HTR-8/SVneo (cell line): ENCODE data around the gene CADM3.

Experiments used
- DNase-seq: peaks from one replicate; pipeline ENCODE4 v3.0.0; 2011; ENCODE audit warnings: low spot score, mixed read lengths; ENCODE audit not compliant: insufficient read length
- FAIRE-seq: peaks from 2 replicates; lab custom pipeline; 2011; peaks lifted over from hg19 to GRCh38; lab: Jason Lieb, UNC

CADM3 gene, protein sequence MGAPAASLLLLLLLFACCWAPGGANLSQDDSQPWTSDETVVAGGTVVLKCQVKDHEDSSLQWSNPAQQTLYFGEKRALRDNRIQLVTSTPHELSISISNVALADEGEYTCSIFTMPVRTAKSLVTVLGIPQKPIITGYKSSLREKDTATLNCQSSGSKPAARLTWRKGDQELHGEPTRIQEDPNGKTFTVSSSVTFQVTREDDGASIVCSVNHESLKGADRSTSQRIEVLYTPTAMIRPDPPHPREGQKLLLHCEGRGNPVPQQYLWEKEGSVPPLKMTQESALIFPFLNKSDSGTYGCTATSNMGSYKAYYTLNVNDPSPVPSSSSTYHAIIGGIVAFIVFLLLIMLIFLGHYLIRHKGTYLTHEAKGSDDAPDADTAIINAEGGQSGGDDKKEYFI

GRCh38 chr1:159171254-159171687, at the start of gene CADM3:
Gene CADM3 (plus strand): TSS chr1:159171615. CDS start chr1:159171766, 151 bp downstream.
- DNase-seq (no peak), FAIRE-seq (no peak)

DNA sequence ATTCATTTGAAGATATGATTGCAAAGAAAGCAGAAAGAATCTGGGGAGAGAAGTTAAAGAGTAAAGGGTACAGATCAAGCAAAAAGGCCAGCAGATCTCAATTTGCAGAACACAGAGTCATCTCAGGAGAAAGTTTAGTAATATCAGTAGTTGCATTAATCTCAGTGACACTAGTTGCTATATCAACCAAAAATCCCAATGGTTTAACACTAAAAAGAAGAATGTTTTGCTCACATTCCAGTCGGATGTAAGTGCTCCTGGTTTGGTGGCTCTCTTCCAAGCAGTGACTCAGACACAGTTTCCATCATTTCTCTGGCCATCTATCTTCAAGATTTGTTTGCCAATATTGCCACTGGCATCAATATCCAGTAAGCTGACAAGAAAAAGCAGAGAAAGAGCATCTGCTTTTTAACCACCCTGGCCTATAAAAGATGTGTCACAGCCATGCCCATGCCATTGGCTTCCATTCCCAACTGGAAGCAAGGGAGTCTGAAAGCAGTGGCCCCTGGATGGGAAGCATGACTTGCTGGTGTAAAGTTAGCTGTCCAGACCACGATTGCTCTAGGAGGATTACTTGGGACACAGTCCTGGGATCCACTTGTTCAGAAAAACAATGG, 49.3 kb upstream of the CADM3 start:
- DNase-seq, result peak; percentile 1
- no peak for FAIRE-seq

DNA sequence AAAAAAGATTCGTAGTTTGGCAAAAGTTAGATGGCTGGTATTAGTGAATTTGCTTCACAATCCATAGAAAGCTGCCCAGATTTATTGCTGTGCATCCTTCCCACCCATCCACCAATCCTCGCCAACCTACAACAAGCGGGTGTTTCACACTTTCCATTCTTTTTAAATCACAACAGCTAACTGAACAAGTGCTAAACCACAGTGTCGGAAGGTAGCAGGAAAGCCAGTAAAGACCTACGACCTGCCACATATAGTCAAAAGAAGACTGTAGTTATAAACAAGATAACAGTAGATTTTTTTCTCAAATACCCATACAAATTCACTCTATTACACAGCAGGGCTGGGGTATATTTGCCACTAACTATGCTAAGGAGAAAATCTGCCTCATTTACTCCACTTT, 47.8 kb upstream of the CADM3 start:
- no peak for DNase-seq
- FAIRE-seq, result no peak

DNA sequence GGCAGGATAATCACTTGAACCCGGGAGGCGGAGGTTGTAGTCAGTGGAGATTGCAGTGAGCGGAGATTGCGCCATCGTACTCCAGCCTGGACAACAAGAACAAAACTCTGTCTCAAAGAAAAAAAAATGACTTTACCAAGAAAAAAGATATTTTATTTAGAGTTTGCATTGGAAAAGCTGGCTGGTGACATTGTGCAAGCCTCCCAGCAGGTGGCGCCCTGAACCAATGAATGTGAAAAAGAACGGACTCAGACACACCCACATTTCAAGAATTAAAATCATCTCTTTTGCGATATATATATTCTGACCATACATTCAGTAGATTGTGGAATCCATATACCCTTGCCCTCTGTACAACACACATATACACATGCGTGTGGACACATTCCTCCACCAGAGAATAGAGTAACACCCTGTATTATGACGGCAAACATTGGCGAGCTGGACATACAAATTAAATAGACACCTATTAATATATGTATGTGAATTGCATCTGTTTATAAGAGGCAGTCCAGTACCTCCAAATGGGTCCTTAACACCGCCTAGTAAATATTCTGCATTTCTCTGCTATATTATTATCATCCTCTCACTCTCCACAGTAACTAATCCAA, 39.0 kb upstream of the CADM3 start:
- FAIRE-seq, result no peak
- peak; percentile 37 for DNase-seq

- no peak for DNase-seq
- no peak for FAIRE-seq
These were observed 30.9 kb upstream of the CADM3 start for GRCh38 chr1:159140474-159140873.

- FAIRE-seq (no peak), DNase-seq (peak; percentile 3)
These were observed 29.6 kb upstream of the CADM3 start for GRCh38 chr1:159141584-159142390.

GRCh38 chr1:159142391-159142663, 29.1 kb upstream of the CADM3 start:
- no peak for FAIRE-seq
- no peak for DNase-seq

DNA sequence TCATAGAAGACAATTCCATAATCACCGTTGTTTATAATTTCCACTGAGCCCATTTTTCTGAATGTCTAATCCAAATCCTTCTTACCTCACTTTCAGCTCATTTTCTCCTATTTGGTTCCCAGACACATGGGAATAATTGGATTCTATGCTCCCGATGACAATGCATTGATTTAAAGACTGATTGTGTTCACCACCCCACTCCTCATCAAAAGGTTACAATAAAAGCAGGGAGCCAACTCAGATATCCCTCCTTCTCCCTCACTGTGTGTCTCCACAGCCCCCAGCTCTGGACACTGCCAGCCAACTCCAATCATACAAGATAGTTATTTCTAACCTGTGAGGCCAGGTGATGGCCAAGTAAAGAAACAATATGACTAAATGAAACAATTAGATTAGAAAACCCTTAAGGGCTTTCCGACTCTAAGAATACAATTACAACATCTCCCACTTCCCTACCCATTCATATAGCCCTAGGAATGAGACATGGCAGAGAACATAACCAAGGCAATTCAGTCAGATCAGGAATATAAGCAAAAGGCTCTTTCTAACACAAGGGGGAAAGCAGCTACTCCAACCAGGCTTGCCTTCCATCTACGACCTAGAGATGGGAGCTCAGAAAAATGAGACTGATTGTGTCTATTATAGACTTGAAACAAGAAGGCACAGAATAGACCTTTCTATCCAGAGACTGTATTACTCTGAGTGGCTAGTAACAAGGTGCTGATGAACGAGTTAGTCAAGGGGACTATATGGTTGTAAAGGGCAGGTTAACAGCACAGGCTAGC, 28.5 kb upstream of the CADM3 start:
- FAIRE-seq, result no peak

DNA sequence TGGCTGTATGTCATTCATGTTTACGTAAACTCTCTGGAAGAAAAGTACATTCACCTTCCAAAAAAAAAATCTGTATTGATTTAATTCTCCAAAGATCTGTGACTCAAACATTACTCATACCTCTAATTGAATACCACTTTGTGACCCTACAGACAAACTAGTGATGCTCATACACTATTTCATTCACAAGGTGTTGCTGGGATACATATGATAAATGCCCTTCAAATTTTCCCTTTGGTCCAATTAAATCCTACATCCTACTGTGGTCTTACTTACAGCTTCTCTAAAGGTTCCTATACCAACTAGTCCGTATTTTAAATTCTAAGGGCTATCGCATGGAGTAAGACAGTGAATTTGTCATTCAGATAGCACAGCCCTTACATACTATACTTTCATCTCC, 26.8 kb upstream of the CADM3 start:
- DNase-seq (no peak), FAIRE-seq (no peak)

More for the DNA sequence above, 28.5 kb upstream of the CADM3 start:
- DNase-seq, result no peak

GRCh38 chr1:159146980-159147379, 24.4 kb upstream of the CADM3 start:
- FAIRE-seq (no peak), DNase-seq (no peak)

GRCh38 chr1:159152031-159152430, 19.4 kb upstream of the CADM3 start:
- FAIRE-seq, result no peak
- DNase-seq, result no peak

DNA sequence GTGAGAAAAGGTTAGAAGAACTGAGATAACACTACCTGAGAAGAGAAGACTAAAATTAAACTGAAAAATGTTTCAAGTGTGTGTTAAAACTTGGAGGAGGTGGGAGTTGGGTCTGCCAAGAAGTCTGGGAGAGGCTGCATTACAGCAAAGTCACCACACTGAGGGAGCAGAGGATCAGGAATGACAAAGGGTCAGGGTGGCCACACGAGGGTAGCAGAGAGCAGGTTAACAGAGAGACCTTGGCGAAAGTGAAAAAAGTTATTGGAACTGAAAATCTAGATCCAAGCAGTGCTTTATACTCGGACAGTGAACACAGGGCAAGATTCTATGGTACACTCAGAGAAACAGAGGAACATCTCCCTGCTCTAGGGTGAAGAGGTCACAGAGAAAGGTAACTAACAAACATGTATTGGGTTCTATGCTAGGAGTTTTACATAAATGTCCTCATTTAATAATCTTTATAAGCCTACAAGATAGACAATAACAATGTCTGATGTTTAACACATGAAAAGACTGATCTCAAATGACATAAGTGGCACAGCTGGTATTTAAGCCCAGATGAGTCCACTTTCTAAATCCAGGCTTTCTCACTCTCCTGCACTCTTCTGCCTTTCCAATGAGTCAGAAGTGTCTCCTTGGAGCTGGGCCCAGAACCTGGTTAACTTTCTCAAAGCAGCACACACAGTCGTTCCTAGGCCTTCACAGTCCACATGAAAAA, 10.3 kb upstream of the CADM3 start:
- peak; percentile 59 for FAIRE-seq

DNA sequence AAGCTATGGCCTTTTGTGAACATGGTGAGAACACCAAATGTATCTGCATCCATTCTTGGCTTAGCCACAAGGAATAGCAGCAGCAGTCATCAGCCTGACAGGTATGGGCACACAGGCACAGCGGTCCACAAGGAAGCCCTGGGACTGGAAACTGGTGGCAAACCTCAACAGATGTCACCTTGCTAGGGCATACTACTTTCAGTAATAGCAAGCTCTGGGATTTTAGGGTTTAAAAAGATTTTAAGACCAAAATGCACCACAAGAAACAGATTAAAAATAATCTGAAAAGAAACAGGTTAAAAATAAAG, 9.7 kb upstream of the CADM3 start:
- DNase-seq (no peak), FAIRE-seq (no peak)

More for the DNA sequence above, 10.3 kb upstream of the CADM3 start:
- no peak for DNase-seq

- FAIRE-seq (no peak), DNase-seq (no peak)
These were observed 8.7 kb upstream of the CADM3 start for GRCh38 chr1:159162516-159163265.

- DNase-seq (no peak), FAIRE-seq (no peak)
These were observed 7.7 kb upstream of the CADM3 start for GRCh38 chr1:159163614-159164228.

DNA sequence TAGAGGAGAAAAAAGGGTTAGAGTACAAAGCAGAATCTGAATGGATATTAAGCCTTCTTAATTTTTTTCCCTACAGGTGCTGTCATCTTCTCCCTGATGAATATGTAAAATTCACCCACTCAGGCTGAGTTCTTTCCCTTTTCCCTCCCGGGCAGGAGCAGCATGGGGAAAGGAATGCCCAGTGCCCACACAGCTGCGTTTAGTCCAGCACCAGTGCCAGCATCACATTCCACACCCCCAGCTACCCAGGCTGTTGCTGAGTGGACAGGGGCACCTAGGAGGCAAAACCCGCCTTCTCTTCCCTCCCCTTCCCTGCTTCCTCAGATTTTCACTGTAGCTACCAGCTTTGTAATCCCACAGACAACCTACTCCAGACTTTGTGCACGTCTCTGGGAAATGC, 3.4 kb upstream of the CADM3 start:
- DNase-seq (no peak), FAIRE-seq (no peak)

- DNase-seq (no peak), FAIRE-seq (no peak)
These were observed 776 bp upstream of the CADM3 start for GRCh38 chr1:159170639-159171038.
